ENCODE results near the gene SVOPL. TPM values are rescaled to one million over a fixed set of nuclear protein-coding genes. Genes with fewer than 3 reads are reported as not detected.

The SVOPL gene
- total and polyA plus RNA-seq, 11 donors: 0.15 TPM; not detected in 10

- WGBS, 4 donors: 93 to 98% (median 97%) methylated on average over 8 of the region's 8 CpGs
- intact Hi-C loops (cut with DNase I): no loop called here
- no peak for TF ChIP-seq POLR2A (IDR thresholded peaks at IDR 0.05)
- TF ChIP-seq, protein P1, sequence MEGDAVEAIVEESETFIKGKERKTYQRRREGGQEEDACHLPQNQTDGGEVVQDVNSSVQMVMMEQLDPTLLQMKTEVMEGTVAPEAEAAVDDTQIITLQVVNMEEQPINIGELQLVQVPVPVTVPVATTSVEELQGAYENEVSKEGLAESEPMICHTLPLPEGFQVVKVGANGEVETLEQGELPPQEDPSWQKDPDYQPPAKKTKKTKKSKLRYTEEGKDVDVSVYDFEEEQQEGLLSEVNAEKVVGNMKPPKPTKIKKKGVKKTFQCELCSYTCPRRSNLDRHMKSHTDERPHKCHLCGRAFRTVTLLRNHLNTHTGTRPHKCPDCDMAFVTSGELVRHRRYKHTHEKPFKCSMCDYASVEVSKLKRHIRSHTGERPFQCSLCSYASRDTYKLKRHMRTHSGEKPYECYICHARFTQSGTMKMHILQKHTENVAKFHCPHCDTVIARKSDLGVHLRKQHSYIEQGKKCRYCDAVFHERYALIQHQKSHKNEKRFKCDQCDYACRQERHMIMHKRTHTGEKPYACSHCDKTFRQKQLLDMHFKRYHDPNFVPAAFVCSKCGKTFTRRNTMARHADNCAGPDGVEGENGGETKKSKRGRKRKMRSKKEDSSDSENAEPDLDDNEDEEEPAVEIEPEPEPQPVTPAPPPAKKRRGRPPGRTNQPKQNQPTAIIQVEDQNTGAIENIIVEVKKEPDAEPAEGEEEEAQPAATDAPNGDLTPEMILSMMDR (IDR thresholded peaks at IDR 0.05): no peak
Measured at GRCh38 chr7:138565071-138565450, 136.1 kb downstream of the SVOPL start.

GRCh38 chr7:138564365-138564764, 136.8 kb downstream of the SVOPL start:
- 70 to 78% (median 75%) methylated on average over 5 of the region's 5 CpGs for WGBS, 4 donors
- peak; percentile 51 to 88 (median 83) for ATAC-seq
- Histone ChIP-seq H3K36me3 (peaks cover 0 to 97% (median 67%) of the 10 kb centered on the region in 9 donors), H3K27ac (peak overlapping the region in 8 of 12 donors; percentile 54 to 77 (median 69)), H3K4me3 (peak overlapping the region in 9 of 12 donors; percentile 10 to 43 (median 25)), H3K27me3 (no peaks in the 10 kb centered on the region), H3K4me1 (no peaks in the 10 kb centered on the region), H3K9me3 (peaks cover 0 to 66% (median 29%) of the 10 kb centered on the region in 12 donors)
- DNase-seq: peak in 2 of 5 donors; percentile 19 to 36
- intact Hi-C loops (cut with DNase I): no loop called here
- TF ChIP-seq, protein P1 (IDR thresholded peaks at IDR 0.05): no peak
- no peak for TF ChIP-seq POLR2A (IDR thresholded peaks at IDR 0.05)

More at GRCh38 chr7:138565071-138565450, 136.1 kb downstream of the SVOPL start:
- peak overlapping the region in 3 of 12 donors; percentile 54 to 77 (median 71) for H3K27ac ChIP-seq
- DNase-seq: no peak
- no peaks in the 10 kb centered on the region for H3K27me3 ChIP-seq
- H3K4me3 ChIP-seq: peak overlapping the region in 1 of 12 donors; percentile 10
- no peaks in the 10 kb centered on the region for H3K4me1 ChIP-seq
- ATAC-seq: peak in 1 of 4 donors; percentile 46
- H3K9me3 ChIP-seq: peaks cover 0 to 62% (median 29%) of the 10 kb centered on the region in 12 donors
- peaks cover 0 to 97% (median 64%) of the 10 kb centered on the region in 9 donors for H3K36me3 ChIP-seq

GRCh38 chr7:138563808-138564207, 137.4 kb downstream of the SVOPL start:
- Histone ChIP-seq H3K4me3 (peak overlapping the region in 5 of 12 donors; percentile 23 to 43 (median 34)), H3K4me1 (no peaks in the 10 kb centered on the region), H3K9me3 (peaks cover 0 to 72% (median 29%) of the 10 kb centered on the region in 12 donors), H3K36me3 (peaks cover 0 to 96% (median 65%) of the 10 kb centered on the region in 9 donors), H3K27me3 (no peaks in the 10 kb centered on the region), H3K27ac (peak overlapping the region in 8 of 12 donors; percentile 54 to 77 (median 69))
- 75 to 88% (median 81%) methylated on average over 3 to 4 of the region's 4 CpGs for WGBS, 4 donors
- ATAC-seq (peak in 1 of 4 donors; percentile 50), DNase-seq (no peak)
- intact Hi-C loops (cut with DNase I): no loop called here
- no peak for TF ChIP-seq POLR2A (IDR thresholded peaks at IDR 0.05)
- TF ChIP-seq, protein P1 (IDR thresholded peaks at IDR 0.05): no peak

GRCh38 chr7:138559448-138559847, 141.7 kb downstream of the SVOPL start:
- ATAC-seq: no peak
- peaks cover 0 to 84% (median 39%) of the 10 kb centered on the region in 12 donors for H3K9me3 ChIP-seq
- TF ChIP-seq, protein P1 (IDR thresholded peaks at IDR 0.05): no peak
- no peak for TF ChIP-seq POLR2A (IDR thresholded peaks at IDR 0.05)
- peaks cover 8 to 98% (median 72%) of the 10 kb centered on the region in 9 donors for H3K36me3 ChIP-seq
- H3K27me3 ChIP-seq: no peaks in the 10 kb centered on the region
- intact Hi-C loops (cut with DNase I): loop anchor here in 2 of 10 donors (10.0 kb wide), 1 partner anchor 95 kb away; the partner anchor contains the start of gene TRIM24 (in 2 of the 2)
- H3K27ac ChIP-seq: no peak overlapping the region
- WGBS, 4 donors: 95 to 100% (median 99%) methylated on average over 5 of the region's 5 CpGs
- no peak overlapping the region for H3K4me3 ChIP-seq
- no peak for DNase-seq
- no peaks in the 10 kb centered on the region for H3K4me1 ChIP-seq

Data from heart left ventricle (tissue), 16 donors.